Activated CD8-positive, alpha-beta T cell treated with anti-CD3 and anti-CD28 coated beads, Interleukin-2, amount 10 ng/mL, durations not matched to agents 7 days and 5 days (primary cell): ENCODE data around the gene LCTL. TPM values are rescaled to one million over a fixed set of nuclear protein-coding genes. Genes with fewer than 3 reads are reported as not detected.

ENCODE experiments used
- ATAC-seq: fragments of 150-1000 bp; cut with Tn5 transposase; one replicate; pipeline ENCODE4 v1.10.0; 2021; ENCODE audit warnings: moderate library complexity
- CTCF ChIA-PET: fragments of 350-600 bp; sonication (Branson Sonifier 250); formaldehyde crosslinking; loops from one replicate; lab custom pipeline; 2021; ENCODE audit warnings: antibody characterized with exemption; lab: Charles Lee
- POLR2A ChIA-PET: fragments of 350-600 bp; sonication (Branson Sonifier 250); formaldehyde crosslinking; loops from one replicate; lab custom pipeline; 2021; ENCODE audit warnings: antibody characterized with exemption; lab: Charles Lee
- DNase-seq: peaks from one replicate; pipeline ENCODE4 v3.0.0-alpha.2; 2020
- H3K27ac Mint-ChIP-seq: one replicate; pipeline ENCODE4 v1.8.0; 2021; ENCODE audit warnings: mild to moderate bottlenecking, mixed read lengths
- H3K27me3 Mint-ChIP-seq: one replicate; pipeline ENCODE4 v1.8.0; 2021; ENCODE audit warnings: low read depth, mixed read lengths
- H3K36me3 Mint-ChIP-seq: one replicate; pipeline ENCODE4 v1.8.0; 2021; ENCODE audit warnings: low read depth, mixed read lengths
- H3K4me1 Mint-ChIP-seq: one replicate; pipeline ENCODE4 v1.8.0; 2021; ENCODE audit warnings: low read depth, mixed read lengths
- H3K4me3 Mint-ChIP-seq: one replicate; pipeline ENCODE4 v1.8.0; 2021; ENCODE audit warnings: mild to moderate bottlenecking, mixed read lengths
- H3K9me3 Mint-ChIP-seq: one replicate; pipeline ENCODE4 v1.8.0; 2022; ENCODE audit warnings: mixed read lengths; ENCODE audit not compliant: insufficient read depth
- total RNA-seq, 2 experiments: library from RNA; stranded (reverse); gene quantifications; one replicate each; pipeline ENCODE4 v1.2.3, GENCODE V29; 2021

LCTL gene
- total RNA-seq, 2 experiments from 2014 or later = not detected

- DNase-seq (no peak), ATAC-seq (no peak)
- Mint-ChIP-seq H3K4me3 (no peak overlapping the region), H3K27me3 (no peaks in the 10 kb centered on the region), H3K9me3 (no peaks in the 10 kb centered on the region), H3K27ac (no peak overlapping the region), H3K4me1 (no peaks in the 10 kb centered on the region), H3K36me3 (no peaks in the 10 kb centered on the region)
- CTCF ChIA-PET = interaction anchor here (1.2 kb wide), 1 partner anchor 58 kb away, joined by 3 read pairs; no protein-coding TSS in a partner anchor
- POLR2A ChIA-PET = interaction anchor here (0.6 kb wide), 1 partner anchor 18 kb away, joined by 4 read pairs; no protein-coding TSS in a partner anchor
These were observed 4.8 kb downstream of the LCTL start for GRCh38 chr15:66560856-66561525.

DNA sequence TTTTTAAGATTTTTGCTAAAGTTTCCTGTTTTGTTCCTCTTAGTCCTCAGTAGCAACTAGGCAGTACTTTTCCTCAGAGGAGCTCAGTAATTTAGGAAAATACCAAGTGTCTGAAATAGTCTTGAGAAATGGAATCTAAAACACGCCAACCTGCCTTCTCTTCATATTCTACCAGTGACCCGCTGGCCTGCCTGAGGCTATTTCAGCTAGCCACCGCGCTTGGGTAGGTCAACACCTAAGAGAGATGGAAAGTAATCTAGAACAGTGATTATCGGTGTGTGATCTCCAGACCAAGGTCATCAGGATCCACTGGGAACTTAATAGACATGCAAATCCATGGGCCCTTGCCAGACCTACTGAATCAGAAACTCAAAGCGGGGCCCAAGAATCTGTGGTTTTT lies 7.5 kb downstream of the LCTL start:
- POLR2A ChIA-PET = interaction anchor here (1.2 kb wide), 1 partner anchor 23 kb away, joined by 3 read pairs; no protein-coding TSS in a partner anchor
- no peak overlapping the region for H3K27ac Mint-ChIP-seq

GRCh38 chr15:66555685-66556084 lies 10.1 kb downstream of the LCTL start:
- Mint-ChIP-seq H3K9me3 (no peaks in the 10 kb centered on the region), H3K4me3 (no peak overlapping the region), H3K4me1 (no peaks in the 10 kb centered on the region), H3K27me3 (no peaks in the 10 kb centered on the region), H3K27ac (no peak overlapping the region), H3K36me3 (peaks cover 25% of the 10 kb centered on the region)
- CTCF ChIA-PET = no interaction called here
- DNase-seq = no peak
- POLR2A ChIA-PET = no interaction called here
- ATAC-seq = no peak

More for the DNA sequence above, 7.5 kb downstream of the LCTL start:
- no peak for ATAC-seq
- Mint-ChIP-seq H3K36me3 (peaks cover 11% of the 10 kb centered on the region), H3K4me3 (no peak overlapping the region), H3K9me3 (no peaks in the 10 kb centered on the region), H3K4me1 (no peaks in the 10 kb centered on the region), H3K27me3 (no peaks in the 10 kb centered on the region)
- DNase-seq = no peak
- CTCF ChIA-PET = no interaction called here

GRCh38 chr15:66545255-66545654 lies 20.5 kb downstream of the LCTL start:
- POLR2A ChIA-PET = no interaction called here
- Mint-ChIP-seq H3K4me3 (no peak overlapping the region), H3K36me3 (peaks cover 40% of the 10 kb centered on the region), H3K27ac (no peak overlapping the region), H3K27me3 (no peaks in the 10 kb centered on the region), H3K9me3 (no peaks in the 10 kb centered on the region), H3K4me1 (no peaks in the 10 kb centered on the region)
- no peak for ATAC-seq
- CTCF ChIA-PET = no interaction called here
- DNase-seq = no peak

DNA sequence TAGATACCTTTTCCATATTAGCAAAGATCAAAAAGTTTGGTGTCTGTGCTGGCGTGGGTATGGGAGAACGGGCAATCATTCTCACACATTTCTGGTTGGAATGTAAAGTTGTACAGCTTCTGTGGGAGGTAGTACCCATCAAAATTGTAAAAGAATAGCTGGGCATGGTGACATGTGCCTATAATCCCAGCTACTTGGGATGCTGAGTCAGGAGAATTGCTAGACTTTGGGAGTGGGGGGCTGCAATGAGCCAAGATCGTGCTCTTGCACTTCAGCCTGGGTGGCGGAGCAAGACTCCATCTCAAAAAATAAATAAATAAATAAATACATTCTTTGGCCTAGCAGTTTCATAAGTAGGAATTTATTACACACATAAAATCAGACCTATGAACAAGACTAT lies 22.9 kb downstream of the LCTL start:
- POLR2A ChIA-PET = interaction anchor here (1.1 kb wide), 1 partner anchor 19 kb away, joined by 4 read pairs; no protein-coding TSS in a partner anchor

DNA sequence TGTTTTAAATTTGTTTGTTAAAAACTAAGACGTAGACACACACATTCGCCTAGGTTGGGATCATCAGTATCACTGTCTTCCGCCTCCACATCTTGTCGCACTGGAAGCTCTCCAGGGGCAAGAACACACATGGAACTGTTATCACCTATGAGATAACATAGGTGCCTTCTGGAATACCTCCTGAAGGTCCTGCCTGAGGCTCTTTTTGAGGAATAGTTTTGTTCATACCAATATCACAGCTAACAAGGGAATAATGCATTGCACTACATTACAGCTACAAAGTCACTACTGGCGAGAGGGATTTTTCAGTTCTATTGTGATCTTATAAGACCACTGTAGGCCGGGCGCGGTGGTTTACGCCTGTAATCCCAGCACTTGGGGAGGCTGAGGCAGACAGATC lies 30.7 kb downstream of the LCTL start:
- no peak overlapping the region for H3K4me3 Mint-ChIP-seq
- no peak overlapping the region for H3K27ac Mint-ChIP-seq
- no peaks in the 10 kb centered on the region for H3K27me3 Mint-ChIP-seq
- ChIA-PET CTCF (no interaction called here), POLR2A (interaction anchor here (0.6 to 1.2 kb wide), 4 partner anchors 24 to 232 kb away, joined by 3 to 4 read pairs (median 3); partner anchors contain the start of gene ZWILCH)
- ATAC-seq (no peak), DNase-seq (no peak)
- peaks cover 49% of the 10 kb centered on the region for H3K36me3 Mint-ChIP-seq
- H3K9me3 Mint-ChIP-seq = no peaks in the 10 kb centered on the region
- no peaks in the 10 kb centered on the region for H3K4me1 Mint-ChIP-seq

More for the DNA sequence above, 22.9 kb downstream of the LCTL start:
- H3K36me3 Mint-ChIP-seq = peaks cover 45% of the 10 kb centered on the region
- CTCF ChIA-PET = interaction anchor here (1.0 to 1.6 kb wide), 2 partner anchors 17 to 24 kb away, joined by 3 to 5 read pairs; no protein-coding TSS in a partner anchor
- no peaks in the 10 kb centered on the region for H3K4me1 Mint-ChIP-seq
- H3K27me3 Mint-ChIP-seq = no peaks in the 10 kb centered on the region
- DNase-seq (no peak), ATAC-seq (no peak)
- no peak overlapping the region for H3K4me3 Mint-ChIP-seq
- no peaks in the 10 kb centered on the region for H3K9me3 Mint-ChIP-seq
- H3K27ac Mint-ChIP-seq = no peak overlapping the region

GRCh38 chr15:66524838-66525237 lies 41.0 kb downstream of the LCTL start:
- Mint-ChIP-seq H3K4me3 (no peak overlapping the region), H3K27me3 (no peaks in the 10 kb centered on the region), H3K4me1 (peaks cover 7% of the 10 kb centered on the region), H3K9me3 (no peaks in the 10 kb centered on the region), H3K27ac (peak overlapping the region; percentile 7), H3K36me3 (peaks cover 55% of the 10 kb centered on the region)
- no peak for DNase-seq
- no peak for ATAC-seq
- CTCF ChIA-PET = interaction anchor here (2.6 kb wide), 1 partner anchor 26 kb away, joined by 7 read pairs; no protein-coding TSS in a partner anchor
- POLR2A ChIA-PET = no interaction called here

DNA sequence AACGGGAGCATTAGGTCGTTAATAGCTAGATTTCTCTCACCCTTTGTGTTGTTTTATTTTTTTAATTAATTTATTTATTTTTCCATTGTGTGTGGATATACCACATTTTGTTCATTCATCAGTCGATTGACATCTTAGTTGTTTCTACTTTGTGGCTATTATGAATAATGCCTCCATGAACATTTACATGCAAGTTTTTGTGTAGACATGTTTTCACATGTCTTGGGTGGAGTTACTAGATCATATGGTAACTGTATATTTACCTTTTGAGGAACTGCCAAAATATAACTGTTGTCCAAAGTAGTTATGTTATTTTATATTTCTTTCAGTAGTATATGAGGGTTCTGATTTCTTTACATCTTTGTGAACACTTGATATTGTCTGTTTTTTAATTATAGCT lies 41.9 kb downstream of the LCTL start:
- peaks cover 7% of the 10 kb centered on the region for H3K4me1 Mint-ChIP-seq
- no peak for ATAC-seq
- peaks cover 50% of the 10 kb centered on the region for H3K36me3 Mint-ChIP-seq
- ChIA-PET CTCF (interaction anchor here (0.9 to 2.6 kb wide), 2 partner anchors 19 to 25 kb away, joined by 3 to 7 read pairs; partner anchors contain the start of genes RPL4 and ZWILCH), POLR2A (no interaction called here)
- no peak for DNase-seq
- H3K9me3 Mint-ChIP-seq = no peaks in the 10 kb centered on the region
- H3K4me3 Mint-ChIP-seq = no peak overlapping the region
- no peaks in the 10 kb centered on the region for H3K27me3 Mint-ChIP-seq
- H3K27ac Mint-ChIP-seq = no peak overlapping the region

GRCh38 chr15:66515901-66516322 lies 49.9 kb downstream of the LCTL start:
- CTCF ChIA-PET = no interaction called here
- Mint-ChIP-seq H3K27ac (peak overlapping the region; percentile 8), H3K27me3 (no peaks in the 10 kb centered on the region), H3K36me3 (peaks cover 42% of the 10 kb centered on the region), H3K4me1 (no peaks in the 10 kb centered on the region), H3K4me3 (no peak overlapping the region), H3K9me3 (no peaks in the 10 kb centered on the region)
- POLR2A ChIA-PET = no interaction called here
- ATAC-seq = no peak
- no peak for DNase-seq

DNA sequence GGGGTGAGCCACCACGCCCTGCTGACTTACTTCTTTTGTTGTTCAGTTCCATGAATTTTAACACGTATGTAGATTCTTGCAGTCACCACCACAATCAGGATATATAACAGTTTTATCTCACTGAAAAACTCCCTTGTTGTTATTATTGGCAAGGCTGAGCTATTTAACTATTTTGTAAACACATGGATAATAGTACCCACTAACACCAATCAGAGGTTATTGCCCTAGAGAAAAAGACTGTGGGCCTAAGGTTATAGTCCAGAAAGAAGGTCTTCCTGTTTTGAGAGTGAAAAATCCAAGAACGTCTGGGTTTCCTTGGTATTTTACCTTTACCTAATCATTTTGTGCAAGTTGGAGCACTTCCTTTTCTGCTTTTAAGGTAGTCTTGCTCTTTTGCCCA lies 51.2 kb downstream of the LCTL start:
- Mint-ChIP-seq H3K27ac (no peak overlapping the region), H3K27me3 (no peaks in the 10 kb centered on the region), H3K9me3 (no peaks in the 10 kb centered on the region), H3K4me1 (no peaks in the 10 kb centered on the region), H3K4me3 (no peak overlapping the region), H3K36me3 (peaks cover 46% of the 10 kb centered on the region)
- CTCF ChIA-PET = interaction anchor here (2.2 kb wide), 1 partner anchor 16 kb away, joined by 7 read pairs; no protein-coding TSS in a partner anchor
- ATAC-seq = no peak
- no peak for DNase-seq
- POLR2A ChIA-PET = no interaction called here

- no peak for ATAC-seq
- H3K27ac Mint-ChIP-seq = peak overlapping the region; percentile 9
- peaks cover 29% of the 10 kb centered on the region for H3K4me1 Mint-ChIP-seq
These were observed 57.4 kb downstream of the LCTL start for GRCh38 chr15:66508293-66508883.

More at GRCh38 chr15:66508293-66508883, 57.4 kb downstream of the LCTL start:
- CTCF ChIA-PET = interaction anchor here (0.6 to 3.1 kb wide), 2 partner anchors 10 to 127 kb away, joined by 4 to 20 read pairs; partner anchors contain the start of gene SNAPC5
- no peaks in the 10 kb centered on the region for H3K27me3 Mint-ChIP-seq
- H3K4me3 Mint-ChIP-seq = peak overlapping the region; percentile 17
- no peak for DNase-seq
- peaks cover 32% of the 10 kb centered on the region for H3K36me3 Mint-ChIP-seq
- POLR2A ChIA-PET = no interaction called here
- H3K9me3 Mint-ChIP-seq = no peaks in the 10 kb centered on the region
